Stimulated activated CD8-positive, alpha-beta memory T cell treated with anti-CD3 and anti-CD28 coated beads, Interleukin-15, amount 100 ng/mL, for 4 hours (primary cell): ENCODE data around the gene SNRPF.
"Not testable (repeated sequence)": the region's sequence is repeated elsewhere in the genome, so short reads cannot be mapped to it uniquely, and the experiment has no call there.

Source experiments
- DNase-seq, 2 donors: peaks; one replicate each; pipeline ENCODE4 v3.0.0-alpha.2; 2020; ENCODE audit warnings: low read depth in 2 of 2

The SNRPF gene

GRCh38 chr12:95858451-95859343, at the start of gene SNRPF:
Gene SNRPF (plus strand): TSS chr12:95858952. CDS start chr12:95859074, 122 bp downstream.
- peak; percentile 84 to 90 for DNase-seq

- no peak for DNase-seq
These were observed 49.6 kb upstream of the SNRPF start for GRCh38 chr12:95809000-95809680.

- no peak for DNase-seq
These were observed 48.3 kb upstream of the SNRPF start for GRCh38 chr12:95810411-95810810.

- not testable (repeated sequence) for DNase-seq
These were observed 46.6 kb upstream of the SNRPF start for GRCh38 chr12:95812155-95812554.

GRCh38 chr12:95815632-95816212, 43.0 kb upstream of the SNRPF start:
- no peak for DNase-seq

GRCh38 chr12:95820096-95820703, 38.6 kb upstream of the SNRPF start:
- DNase-seq: no peak

- DNase-seq: no peak
These were observed 29.4 kb upstream of the SNRPF start for GRCh38 chr12:95829395-95829794.

GRCh38 chr12:95830335-95831089, 28.2 kb upstream of the SNRPF start:
- no peak for DNase-seq

- DNase-seq: no peak
These were observed 24.2 kb upstream of the SNRPF start for GRCh38 chr12:95834572-95834971.

GRCh38 chr12:95836185-95836609, 22.6 kb upstream of the SNRPF start:
- no peak for DNase-seq

GRCh38 chr12:95836630-95837239, 22.0 kb upstream of the SNRPF start:
- no peak for DNase-seq

GRCh38 chr12:95837240-95838038, 21.3 kb upstream of the SNRPF start:
- DNase-seq: no peak

GRCh38 chr12:95838125-95838524, 20.6 kb upstream of the SNRPF start:
- no peak for DNase-seq

- DNase-seq: not testable (repeated sequence)
These were observed 16.3 kb upstream of the SNRPF start for GRCh38 chr12:95842426-95842825.

- no peak for DNase-seq
These were observed 10.0 kb upstream of the SNRPF start for GRCh38 chr12:95848575-95849388.

- DNase-seq: no peak
These were observed 7.1 kb upstream of the SNRPF start for GRCh38 chr12:95851606-95852005.

- no peak for DNase-seq
These were observed 6.6 kb upstream of the SNRPF start for GRCh38 chr12:95852133-95852532.

- no peak for DNase-seq
These were observed 1.6 kb upstream of the SNRPF start for GRCh38 chr12:95857156-95857555.

GRCh38 chr12:95857799-95858198, 953 bp upstream of the SNRPF start:
- no peak for DNase-seq
